K562 (cell line): ENCODE measurements around the gene LRFN4. TPM values are rescaled to one million over a fixed set of nuclear protein-coding genes. Genes with fewer than 3 reads are reported as not detected.

Experiments
- ATAC-seq: fragments of 200-7000 bp; cut with Tn5 transposase; 3 replicates; pipeline ENCODE4 v1.9.1; 2020; ENCODE audit warnings: moderate library complexity
- BruUV-seq: library from RNA; stranded (reverse); fragments of 400-500 nt; replicated peaks from 2 replicates; lab custom pipeline; 2021; lab: Mats Ljungman, UMichigan
- CTCF ChIA-PET: fragments of 300-600 bp; formaldehyde crosslinking; extraction: SDS; loops from one replicate; lab custom pipeline; 2021; ENCODE audit warnings: low intra/inter-chr PET ratio; lab: Yijun Ruan, JAX
- POLR2A ChIA-PET: fragments of 300-600, 350-650 bp; sonication (Branson Sonifier 250); formaldehyde crosslinking; extraction: SDS; loops from one replicate; lab custom pipeline; 2021; ENCODE audit warnings: antibody characterized with exemption, inconsistent platforms; lab: Yijun Ruan, JAX
- DNase-seq, 4 experiments: peaks; one replicate each; pipeline versions ENCODE4 v3.0.0 to v3.0.0-alpha.2; 2011 to 2018; ENCODE audit warnings: low spot score in 3 of 4, mixed read lengths in 3 of 4; ENCODE audit errors: extremely low read depth in 1 of 4
- FAIRE-seq: peaks from 2 replicates; lab custom pipeline; 2011; peaks lifted over from hg19 to GRCh38; lab: Jason Lieb, UNC
- H2AFZ ChIP-seq: 2 replicates; pipeline ENCODE4 v1.6.0; 2011; ENCODE audit warnings: low read depth, low read length, control low read depth, inconsistent platforms
- H3K27ac ChIP-seq: fragments of 200-600 bp; 3 replicates; pipeline ENCODE4 v1.8.0; 2011; ENCODE audit warnings: low read depth, mild to moderate bottlenecking, control low read depth, inconsistent platforms, low read length, moderate library complexity, mixed read lengths; ENCODE audit errors: extremely low read depth
- H3K27me3 ChIP-seq, 2 experiments: fragments of 300-600 bp in 1 of 2; 2 replicates in 1 of 2; 3 replicates in 1 of 2; pipeline versions ENCODE4 v1.6.0 to v1.8.0; 2011; ENCODE audit warnings: inconsistent platforms in 2 of 2, low read length in 2 of 2, mild to moderate bottlenecking in 1 of 2, mixed read lengths in 1 of 2, moderate library complexity in 1 of 2; ENCODE audit not compliant: control insufficient read depth in 2 of 2, insufficient read depth in 2 of 2
- H3K36me3 ChIP-seq: fragments of 300-600 bp; 3 replicates; pipeline ENCODE4 v1.8.0; 2011; ENCODE audit warnings: mild to moderate bottlenecking, low read length, inconsistent platforms; ENCODE audit not compliant: control insufficient read depth, insufficient read depth
- H3K4me1 ChIP-seq, 2 experiments: fragments of 200-600 bp in 1 of 2; replicated peaks in 1 of 2; 2 replicates in 1 of 2; 3 replicates in 1 of 2; pipeline versions ENCODE4 v1.5.1 to v1.8.0; 2011; ENCODE audit warnings: inconsistent platforms in 2 of 2, low read length in 2 of 2, mild to moderate bottlenecking in 1 of 2, mixed read lengths in 1 of 2, moderate library complexity in 1 of 2; ENCODE audit not compliant: control insufficient read depth in 2 of 2, insufficient read depth in 2 of 2
- H3K4me2 ChIP-seq: 2 replicates; pipeline ENCODE4 v1.6.1; 2011; ENCODE audit warnings: low read length, control low read depth, inconsistent platforms, mixed read lengths; ENCODE audit not compliant: insufficient read depth
- H3K4me3 ChIP-seq: fragments of 200-600 bp; sonication (generic), shearing (Covaris generic); 2 replicates; pipeline ENCODE4 v1.5.1; 2016; ENCODE audit warnings: control low read depth, inconsistent platforms
- H3K79me2 ChIP-seq: fragments of 200-600 bp; 3 replicates; pipeline ENCODE4 v1.8.0; 2011; ENCODE audit warnings: low read length, inconsistent platforms; ENCODE audit not compliant: control insufficient read depth, insufficient read depth
- H3K9ac ChIP-seq, 2 experiments: 2 replicates each; pipeline versions ENCODE4 v1.6.0 to v1.6.1; 2011; ENCODE audit warnings: low read depth in 2 of 2, low read length in 2 of 2, control low read depth in 1 of 2, inconsistent platforms in 1 of 2, mild to moderate bottlenecking in 1 of 2, mixed read lengths in 1 of 2; ENCODE audit not compliant: insufficient read depth in 1 of 2
- H3K9me1 ChIP-seq: one replicate; pipeline ENCODE4 v1.6.0; 2011; ENCODE audit warnings: inconsistent platforms, mild to moderate bottlenecking, low read length, moderate library complexity; ENCODE audit not compliant: control insufficient read depth, insufficient read depth
- H3K9me3 ChIP-seq: replicated peaks from 2 replicates; pipeline ENCODE4 v1.5.1; 2011; ENCODE audit warnings: low read depth, low read length, inconsistent platforms; ENCODE audit not compliant: control insufficient read depth, insufficient read depth
- H4K20me1 ChIP-seq: replicated peaks from 2 replicates; pipeline ENCODE4 v1.6.1; 2011; ENCODE audit warnings: low read length, inconsistent platforms, mixed read lengths; ENCODE audit not compliant: control insufficient read depth, insufficient read depth
- ARID2 ChIP-seq: fragments of 450-650 bp; IDR thresholded peaks from 2 replicates; pipeline ENCODE4 v1.6.1; 2017; ENCODE audit warnings: antibody characterized with exemption, mild to moderate bottlenecking
- CBFA2T2 ChIP-seq: fragments of 450-650 bp; conservative IDR thresholded peaks from 2 replicates; pipeline ENCODE4 v1.6.1; 2017; ENCODE audit warnings: mild to moderate bottlenecking
- POLR2G ChIP-seq: fragments of 200-400 bp; formaldehyde crosslinking; IDR thresholded peaks from 2 replicates; pipeline ENCODE4 v1.6.1; 2017; ENCODE audit warnings: low read depth, mild to moderate bottlenecking, antibody characterized with exemption, low read length, moderate library complexity
- WGBS: fragments of 100-300 bp; shearing (Covaris generic); methylation state at CpG from one replicate; pipeline ENCODE4 v1.1.6; 2016; ENCODE audit warnings: low coverage, mixed read lengths; ENCODE audit not compliant: insufficient coverage; ENCODE audit errors: missing lambda C conversion rate; 5-methylcytosine and 5-hydroxymethylcytosine counted together
- in situ Hi-C: fragments of 300-500 bp; cut with MboI; formaldehyde crosslinking; loops from 4 replicates; pipeline ENCODE4 v1.15.0; 2018; ENCODE audit warnings: inconsistent platforms, mixed read lengths
- intact Hi-C: fragments of 100-400 bp; cut with micrococcal nuclease; formaldehyde crosslinking; loops from 2 replicates; pipeline ENCODE4 v1.14.2; 2022
- polyA plus RNA-seq, 8 experiments: library from polyadenylated mRNA; depleted of rRNA in 4 of 8; stranded (reverse) in 5 of 8; unstranded in 3 of 8; fragments of >200 nt; fragmentation: Nextera tagmentation in 2 of 8; fragmentation: Illumina TruSeq in 1 of 8; extraction: Ambion mirVana in 2 of 8; extraction: Trizol in 1 of 8; gene quantifications; 2 replicates each; pipeline versions ENCODE4 v1.2.1 to v1.2.3, GENCODE V29; 2011 to 2014; ENCODE audit warnings: inconsistent platforms in 1 of 8, missing spikeins in 1 of 8
- total RNA-seq, 7 experiments: library from RNA; depleted of rRNA in 6 of 7; stranded (reverse); fragments of >200 nt in 6 of 7; fragmentation: Illumina TruSeq in 2 of 7; extraction: Trizol in 2 of 7; gene quantifications; 2 replicates each; pipeline versions ENCODE4 v1.2.1 to v1.2.3, GENCODE V29; 2011 to 2021; ENCODE audit warnings: low replicate concordance in 1 of 7
- TF ChIP-seq, protein P1 (sequence below): fragments of 150-350 bp; conservative IDR thresholded peaks from 2 replicates; pipeline ENCODE4 v1.6.1; 2014; ENCODE audit warnings: low read length

The LRFN4 gene
- total and polyA plus RNA-seq, 9 of the 15 experiments (the other 6 are each of a cell fraction or from before 2014, with no cell fraction given): 0.10 to 60.1 (median 6.7) TPM

DNA sequence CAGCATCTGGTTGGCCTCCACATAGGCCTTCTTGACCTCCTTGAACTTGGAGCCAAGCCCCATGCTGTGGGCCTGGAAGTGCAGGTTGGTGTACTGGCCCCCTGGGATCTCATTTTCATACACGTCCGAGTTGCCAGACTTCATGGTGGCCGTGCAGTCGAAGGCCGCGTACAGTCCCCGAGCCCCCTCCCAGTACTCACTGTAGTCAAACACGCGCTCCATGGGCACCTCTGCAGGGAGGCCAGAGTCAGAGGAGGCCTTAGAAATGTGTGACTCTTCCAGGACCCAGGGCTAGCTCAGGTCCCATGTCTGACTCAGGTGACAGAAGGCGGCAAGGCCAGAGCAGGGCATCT, 6.7 kb upstream of the LRFN4 start:
- no peaks in the 10 kb centered on the region for H4K20me1 ChIP-seq
- ATAC-seq (no peak), DNase-seq (no peak), FAIRE-seq (no peak)
- no peak overlapping the region; a peak in 1 of 4 replicates for H3K9ac ChIP-seq
- H3K4me2 ChIP-seq: no peak overlapping the region
- in situ Hi-C loops (loop anchor here (5.0 kb wide), 1 partner anchor 127 kb away; the partner anchor contains the start of gene C11orf86), intact Hi-C loops (no loop called here)
- H3K79me2 ChIP-seq: peaks cover 4% of the 10 kb centered on the region; the same call in 1 of the 3 replicates
- BruUV-seq: no TSS peak
- POLR2A ChIA-PET: interaction anchor here (1.1 kb wide), 1 partner anchor 10 kb away, joined by 3 read pairs; no protein-coding TSS in a partner anchor
- peaks cover 47% of the 10 kb centered on the region; the same call in 2 of the 3 replicates for H3K36me3 ChIP-seq
- CTCF ChIA-PET: no interaction called here
- H3K9me1 ChIP-seq: no peaks in the 10 kb centered on the region
- TF ChIP-seq POLR2G: 0 out of 2 replicates have a peak, but pooled peaks have one; percentile 25
- TF ChIP-seq CBFA2T2: no peak
- no peaks in the 10 kb centered on the region for H3K9me3 ChIP-seq
- no peak overlapping the region for H2AFZ ChIP-seq
- H3K4me3 ChIP-seq: no peak overlapping the region
- no peak overlapping the region for H3K27ac ChIP-seq
- 92% methylated on average over 8 of the region's 10 CpGs for WGBS
- peaks cover 4 to 54% of the 10 kb centered on the region in 2 experiments; a peak in 3 of 5 replicates for H3K4me1 ChIP-seq
- H3K27me3 ChIP-seq: no peaks in the 10 kb centered on the region

DNA sequence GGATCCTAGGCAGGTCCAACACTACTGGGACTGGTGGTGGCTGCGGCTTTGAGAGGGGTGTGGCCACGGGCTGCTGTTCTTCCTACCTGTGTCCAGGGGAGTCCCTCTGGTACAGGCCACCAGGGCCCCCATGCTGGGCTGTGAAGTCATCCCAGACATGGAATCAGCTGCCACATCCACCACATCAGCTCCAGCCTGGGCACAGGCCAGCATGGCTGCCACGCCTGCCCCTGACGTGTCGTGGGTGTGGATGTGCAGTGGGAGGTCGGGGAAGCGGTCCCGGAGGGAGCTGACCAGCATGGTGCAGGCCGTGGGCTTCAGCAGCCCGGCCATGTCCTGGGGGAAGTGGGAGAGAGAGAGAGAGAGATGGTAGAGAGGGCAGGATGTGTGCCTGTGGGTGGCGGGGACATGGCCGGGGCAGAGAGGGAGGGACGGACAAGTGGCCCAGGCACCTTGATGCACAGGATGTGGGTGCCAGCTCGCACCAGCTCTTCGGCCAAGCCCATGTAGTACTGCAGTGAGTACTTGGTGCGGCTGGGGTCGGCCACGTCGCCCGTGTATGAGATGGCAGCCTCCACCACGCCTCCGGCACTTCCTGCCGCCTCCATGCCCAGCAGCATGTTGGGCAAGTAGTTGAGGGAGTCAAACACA, 6.2 kb upstream of the LRFN4 start:
- peaks cover 42% of the 10 kb centered on the region; the same call in 2 of the 3 replicates for H3K36me3 ChIP-seq
- ChIA-PET POLR2A (interaction anchor here (1.1 kb wide), 1 partner anchor 9 kb away, joined by 3 read pairs; no protein-coding TSS in a partner anchor), CTCF (no interaction called here)
- TF ChIP-seq POLR2G: peak; percentile 43; the same call in 1 of the 2 replicates
- no peak for TF ChIP-seq ARID2
- TF ChIP-seq, protein P1, sequence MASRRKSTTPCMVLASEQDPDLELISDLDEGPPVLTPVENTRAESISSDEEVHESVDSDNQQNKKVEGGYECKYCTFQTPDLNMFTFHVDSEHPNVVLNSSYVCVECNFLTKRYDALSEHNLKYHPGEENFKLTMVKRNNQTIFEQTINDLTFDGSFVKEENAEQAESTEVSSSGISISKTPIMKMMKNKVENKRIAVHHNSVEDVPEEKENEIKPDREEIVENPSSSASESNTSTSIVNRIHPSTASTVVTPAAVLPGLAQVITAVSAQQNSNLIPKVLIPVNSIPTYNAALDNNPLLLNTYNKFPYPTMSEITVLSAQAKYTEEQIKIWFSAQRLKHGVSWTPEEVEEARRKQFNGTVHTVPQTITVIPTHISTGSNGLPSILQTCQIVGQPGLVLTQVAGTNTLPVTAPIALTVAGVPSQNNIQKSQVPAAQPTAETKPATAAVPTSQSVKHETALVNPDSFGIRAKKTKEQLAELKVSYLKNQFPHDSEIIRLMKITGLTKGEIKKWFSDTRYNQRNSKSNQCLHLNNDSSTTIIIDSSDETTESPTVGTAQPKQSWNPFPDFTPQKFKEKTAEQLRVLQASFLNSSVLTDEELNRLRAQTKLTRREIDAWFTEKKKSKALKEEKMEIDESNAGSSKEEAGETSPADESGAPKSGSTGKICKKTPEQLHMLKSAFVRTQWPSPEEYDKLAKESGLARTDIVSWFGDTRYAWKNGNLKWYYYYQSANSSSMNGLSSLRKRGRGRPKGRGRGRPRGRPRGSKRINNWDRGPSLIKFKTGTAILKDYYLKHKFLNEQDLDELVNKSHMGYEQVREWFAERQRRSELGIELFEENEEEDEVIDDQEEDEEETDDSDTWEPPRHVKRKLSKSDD: no peak
- H3K9ac ChIP-seq: no peak overlapping the region; a peak in 2 of 4 replicates
- 92% methylated on average over 22 of the region's 23 CpGs for WGBS
- BruUV-seq: no TSS peak
- H3K9me3 ChIP-seq: no peaks in the 10 kb centered on the region
- peaks cover 4% of the 10 kb centered on the region; the same call in 2 of the 3 replicates for H3K79me2 ChIP-seq
- intact Hi-C loops: no loop called here
- H3K27me3 ChIP-seq: no peaks in the 10 kb centered on the region
- H3K4me2 ChIP-seq: no peak overlapping the region
- FAIRE-seq (no peak), DNase-seq (no peak), ATAC-seq (no peak)
- in situ Hi-C loops: loop anchor here (5.0 kb wide), 1 partner anchor 127 kb away; the partner anchor contains the start of gene C11orf86
- no peak overlapping the region for H3K4me3 ChIP-seq
- no peak overlapping the region for H3K27ac ChIP-seq
- no peaks in the 10 kb centered on the region for H4K20me1 ChIP-seq
- H2AFZ ChIP-seq: no peak overlapping the region
- peaks cover 9 to 59% of the 10 kb centered on the region in 2 experiments; a peak in 4 of 5 replicates for H3K4me1 ChIP-seq
- no peaks in the 10 kb centered on the region for H3K9me1 ChIP-seq
